ENCODE results near the gene GPR82. TPM values are rescaled to one million over a fixed set of nuclear protein-coding genes. Genes with fewer than 3 reads are reported as not detected.
"Not testable (repeated sequence)": the region's sequence is repeated elsewhere in the genome, so short reads cannot be mapped to it uniquely, and the experiment has no call there.

Gene GPR82
- total and polyA plus RNA-seq, 4 donors: 0.24 to 1.1 (median 0.42) TPM

- WGBS, 2 donors: 83 to 91% methylated on average over 5 of the region's 5 CpGs
- peaks cover 0 to 16% (median 0%) of the 10 kb centered on the region in 4 donors for H3K36me3 ChIP-seq (ENCODE audit: control insufficient read depth in 4 of 4, insufficient read depth in 4 of 4, low read length in 4 of 4)
- ATAC-seq (ENCODE audit: insufficient read depth, low FRiP score) (no peak), DNase-seq (no peak)
- H3K4me1 ChIP-seq (ENCODE audit: control insufficient read depth in 5 of 5, insufficient read depth in 5 of 5, low read length in 5 of 5): no peaks in the 10 kb centered on the region
- TF ChIP-seq CTCF (IDR thresholded peaks at IDR 0.05; ENCODE audit: control extremely low read depth, extremely low read depth): no peak
- H3K27me3 ChIP-seq (ENCODE audit: control insufficient read depth in 3 of 3, insufficient read depth in 3 of 3, low read length in 2 of 3): peaks cover 0 to 18% (median 4%) of the 10 kb centered on the region in 3 donors
- H3K4me3 ChIP-seq: no peak overlapping the region
- no peak overlapping the region for H3K27ac ChIP-seq (ENCODE audit: low read depth in 1 of 2, low read length in 1 of 2)
- peaks cover 0 to 12% (median 1%) of the 10 kb centered on the region in 4 donors for H3K9me3 ChIP-seq (ENCODE audit: control insufficient read depth in 4 of 4, insufficient read depth in 3 of 4, low read length in 3 of 4)
- H3K9ac ChIP-seq (ENCODE audit: insufficient read depth in 1 of 2, low read length in 2 of 2): no peak overlapping the region
These were observed 7.8 kb upstream of the GPR82 start for GRCh38 chrX:41716222-41716621.

GRCh38 chrX:41716767-41717473, 7.1 kb upstream of the GPR82 start:
- ATAC-seq (ENCODE audit: insufficient read depth, low FRiP score): no peak
- 85 to 88% methylated on average over 12 of the region's 12 CpGs for WGBS, 2 donors
- H3K4me1 ChIP-seq (ENCODE audit: control insufficient read depth in 5 of 5, insufficient read depth in 5 of 5, low read length in 5 of 5): no peaks in the 10 kb centered on the region
- H3K9me3 ChIP-seq (ENCODE audit: control insufficient read depth in 4 of 4, insufficient read depth in 3 of 4, low read length in 3 of 4): peaks cover 0 to 10% (median 1%) of the 10 kb centered on the region in 4 donors
- no peak overlapping the region for H3K27ac ChIP-seq (ENCODE audit: low read depth in 1 of 2, low read length in 1 of 2)
- no peak for DNase-seq
- peaks cover 0 to 11% (median 5%) of the 10 kb centered on the region in 3 donors for H3K27me3 ChIP-seq (ENCODE audit: control insufficient read depth in 3 of 3, insufficient read depth in 3 of 3, low read length in 2 of 3)
- no peak overlapping the region for H3K9ac ChIP-seq (ENCODE audit: insufficient read depth in 1 of 2, low read length in 2 of 2)
- H3K36me3 ChIP-seq (ENCODE audit: control insufficient read depth in 4 of 4, insufficient read depth in 4 of 4, low read length in 4 of 4): peaks cover 0 to 16% (median 0%) of the 10 kb centered on the region in 4 donors
- H3K4me3 ChIP-seq: no peak overlapping the region
- TF ChIP-seq CTCF (IDR thresholded peaks at IDR 0.05; ENCODE audit: control extremely low read depth, extremely low read depth): no peak

GRCh38 chrX:41718481-41719235, 5.3 kb upstream of the GPR82 start:
- H3K27me3 ChIP-seq (ENCODE audit: control insufficient read depth in 3 of 3, insufficient read depth in 3 of 3, low read length in 2 of 3): peaks cover 0 to 18% (median 9%) of the 10 kb centered on the region in 3 donors
- H3K4me1 ChIP-seq (ENCODE audit: control insufficient read depth in 5 of 5, insufficient read depth in 5 of 5, low read length in 5 of 5): no peaks in the 10 kb centered on the region
- no peak overlapping the region for H3K27ac ChIP-seq (ENCODE audit: low read depth in 1 of 2, low read length in 1 of 2)
- DNase-seq: no peak
- H3K9ac ChIP-seq (ENCODE audit: insufficient read depth in 1 of 2, low read length in 2 of 2): no peak overlapping the region
- peaks cover 0 to 9% (median 1%) of the 10 kb centered on the region in 4 donors for H3K9me3 ChIP-seq (ENCODE audit: control insufficient read depth in 4 of 4, insufficient read depth in 3 of 4, low read length in 3 of 4)
- H3K4me3 ChIP-seq: no peak overlapping the region
- 88 to 93% methylated on average over 4 of the region's 4 CpGs for WGBS, 2 donors
- no peak for TF ChIP-seq CTCF (IDR thresholded peaks at IDR 0.05; ENCODE audit: control extremely low read depth, extremely low read depth)
- no peak for ATAC-seq (ENCODE audit: insufficient read depth, low FRiP score)
- H3K36me3 ChIP-seq (ENCODE audit: control insufficient read depth in 4 of 4, insufficient read depth in 4 of 4, low read length in 4 of 4): peaks cover 0 to 16% (median 0%) of the 10 kb centered on the region in 4 donors

- H3K27me3 ChIP-seq (ENCODE audit: control insufficient read depth in 3 of 3, insufficient read depth in 3 of 3, low read length in 2 of 3): peaks cover 0 to 13% (median 9%) of the 10 kb centered on the region in 3 donors
- H3K4me3 ChIP-seq; H3K4me1 ChIP-seq (ENCODE audit: control insufficient read depth in 5 of 5, insufficient read depth in 5 of 5, low read length in 5 of 5); DNase-seq; H3K9ac ChIP-seq (ENCODE audit: insufficient read depth in 1 of 2, low read length in 2 of 2); H3K27ac ChIP-seq (ENCODE audit: low read depth in 1 of 2, low read length in 1 of 2); H3K9me3 ChIP-seq (ENCODE audit: control insufficient read depth in 4 of 4, insufficient read depth in 3 of 4, low read length in 3 of 4); ATAC-seq (ENCODE audit: insufficient read depth, low FRiP score): not testable (repeated sequence)
- 74 to 81% methylated on average over 6 of the region's 6 CpGs for WGBS, 2 donors
- H3K36me3 ChIP-seq (ENCODE audit: control insufficient read depth in 4 of 4, insufficient read depth in 4 of 4, low read length in 4 of 4): peaks cover 0 to 16% (median 0%) of the 10 kb centered on the region in 4 donors
These were observed 4.4 kb upstream of the GPR82 start for GRCh38 chrX:41719610-41720009.
